GM12878 (cell line): ENCODE data around the gene LILRB3. TPM values are rescaled to one million over a fixed set of nuclear protein-coding genes. Genes with fewer than 3 reads are reported as not detected.

Experiments used
- ATAC-seq: fragments of 200-7000 bp; cut with Tn5 transposase; 3 replicates; pipeline ENCODE4 v1.9.1; 2020; ENCODE audit warnings: mild to moderate bottlenecking, moderate library complexity
- BruUV-seq: library from RNA; stranded (reverse); fragments of 400-500 nt; replicated peaks from 2 replicates; lab custom pipeline; 2021; lab: Mats Ljungman, UMichigan
- CTCF ChIA-PET: fragments of 300-600 bp; sonication (Branson Sonifier 250); formaldehyde crosslinking; extraction: SDS; loops from one replicate; lab custom pipeline; 2021; ENCODE audit warnings: inconsistent platforms; lab: Yijun Ruan, JAX
- POLR2A ChIA-PET: fragments of 350-600 bp; formaldehyde crosslinking; extraction: SDS; loops from one replicate; lab custom pipeline; 2021; ENCODE audit warnings: inconsistent platforms; lab: Charles Lee
- RAD21 ChIA-PET: fragments of 300-600 bp; sonication (Branson Sonifier 250); formaldehyde crosslinking; loops from one replicate; lab custom pipeline; 2023; ENCODE audit warnings: antibody characterized with exemption; ENCODE audit not compliant: unreplicated experiment; lab: Charles Lee
- SMC1A ChIA-PET: fragments of 300-600 bp; sonication (Branson Sonifier 250); formaldehyde crosslinking; loops from one replicate; lab custom pipeline; 2023; ENCODE audit not compliant: unreplicated experiment, uncharacterized antibody; lab: Charles Lee
- DNase-seq: peaks from one replicate; pipeline ENCODE4 v3.0.0-alpha.2; 2011; ENCODE audit warnings: low read depth, low spot score
- FAIRE-seq: peaks from 3 replicates; lab custom pipeline; 2011; peaks lifted over from hg19 to GRCh38; lab: Jason Lieb, UNC
- H2AFZ ChIP-seq: 2 replicates; pipeline ENCODE4 v1.6.0; 2011; ENCODE audit warnings: low read depth, low read length, control low read depth; ENCODE audit not compliant: control insufficient read depth
- H3K27ac ChIP-seq: 2 replicates; pipeline ENCODE4 v1.5.1; 2011; ENCODE audit warnings: control low read depth; ENCODE audit not compliant: control insufficient read depth, insufficient read depth
- H3K27me3 ChIP-seq, 2 experiments: replicated peaks in 1 of 2; 2 replicates each; pipeline versions ENCODE4 v1.6.0 to v1.6.1; 2011; ENCODE audit warnings: low read length in 1 of 2; ENCODE audit not compliant: control insufficient read depth in 2 of 2, insufficient read depth in 2 of 2
- H3K36me3 ChIP-seq, 2 experiments: 2 replicates each; pipeline ENCODE4 v1.5.1; 2011; ENCODE audit warnings: low read length in 1 of 2; ENCODE audit not compliant: control insufficient read depth in 2 of 2, insufficient read depth in 2 of 2
- H3K4me1 ChIP-seq: 2 replicates; pipeline ENCODE4 v1.6.1; 2011; ENCODE audit warnings: mild to moderate bottlenecking, low read length, moderate library complexity, mixed read lengths; ENCODE audit not compliant: control insufficient read depth, insufficient read depth
- H3K4me2 ChIP-seq: 2 replicates; pipeline ENCODE4 v1.6.0; 2011; ENCODE audit warnings: control low read depth; ENCODE audit not compliant: control insufficient read depth, insufficient read depth
- H3K4me3 ChIP-seq: fragments of 200-600 bp; sonication (generic); 2 replicates; pipeline ENCODE4 v1.5.1; 2016
- H3K79me2 ChIP-seq: 2 replicates; pipeline ENCODE4 v1.6.0; 2011; ENCODE audit warnings: low read length; ENCODE audit not compliant: control insufficient read depth, insufficient read depth
- H3K9ac ChIP-seq: 2 replicates; pipeline ENCODE4 v1.8.0; 2011; ENCODE audit warnings: low read length, control low read depth, mixed read lengths; ENCODE audit not compliant: control insufficient read depth, insufficient read depth
- H3K9me3 ChIP-seq: replicated peaks from 3 replicates; pipeline ENCODE4 v1.5.1; 2011; ENCODE audit warnings: mild to moderate bottlenecking, low read length; ENCODE audit not compliant: control insufficient read depth, insufficient read depth
- H4K20me1 ChIP-seq: 2 replicates; pipeline ENCODE4 v1.6.0; 2011; ENCODE audit not compliant: control insufficient read depth, insufficient read depth
- ATF7 ChIP-seq: fragments of 450-650 bp; IDR thresholded peaks from 2 replicates; pipeline ENCODE4 v1.6.1; 2016; ENCODE audit warnings: low read depth, mild to moderate bottlenecking
- BHLHE40 ChIP-seq, 2 experiments: fragments of 450-650 bp in 1 of 2; IDR thresholded peaks; 2 replicates each; pipeline ENCODE4 v1.6.1; 2011 to 2017; ENCODE audit warnings: low read depth in 2 of 2, borderline replicate concordance in 1 of 2, improper control_type of control experiment in 1 of 2, low read length in 1 of 2, mild to moderate bottlenecking in 1 of 2
- BMI1 ChIP-seq: fragments of 450-650 bp; IDR thresholded peaks from 2 replicates; pipeline ENCODE4 v1.6.1; 2016; ENCODE audit warnings: mild to moderate bottlenecking, moderate library complexity, borderline replicate concordance
- FOXK2 ChIP-seq: fragments of 450-650 bp; IDR thresholded peaks from 2 replicates; pipeline ENCODE4 v1.6.1; 2017; ENCODE audit warnings: mild to moderate bottlenecking, moderate library complexity
- HDAC6 ChIP-seq: fragments of 200-600 bp; sonication (generic); IDR thresholded peaks from one replicate; pipeline ENCODE4 v1.8.0; 2017; ENCODE audit warnings: antibody characterized with exemption; ENCODE audit not compliant: unreplicated experiment
- IKZF1 ChIP-seq: fragments of 450-650 bp; conservative IDR thresholded peaks from 2 replicates; pipeline ENCODE4 v1.6.1; 2017; ENCODE audit warnings: antibody characterized with exemption, mild to moderate bottlenecking
- JUNB ChIP-seq: IDR thresholded peaks from 2 replicates; pipeline ENCODE4 v1.6.1; 2016; ENCODE audit warnings: antibody characterized with exemption, mild to moderate bottlenecking
- KDM1A ChIP-seq: fragments of 200-600 bp; sonication (generic); IDR thresholded peaks from 2 replicates; pipeline ENCODE4 v1.6.1; 2016; ENCODE audit warnings: borderline replicate concordance
- LARP7 ChIP-seq: fragments of 450-650 bp; IDR thresholded peaks from 2 replicates; pipeline ENCODE4 v1.6.1; 2017; ENCODE audit warnings: mild to moderate bottlenecking
- MTA3 ChIP-seq: IDR thresholded peaks from 2 replicates; pipeline ENCODE4 v1.6.1; 2012; ENCODE audit warnings: low read length, inconsistent platforms, borderline replicate concordance
- MXI1 ChIP-seq: fragments of 150-350 bp; IDR thresholded peaks from 2 replicates; pipeline ENCODE4 v1.6.1; 2011; ENCODE audit warnings: low read depth, mild to moderate bottlenecking, inconsistent platforms, low read length, improper control_type of control experiment
- NRF1 ChIP-seq: conservative IDR thresholded peaks from 2 replicates; pipeline ENCODE4 v1.6.1; 2011; ENCODE audit warnings: mild to moderate bottlenecking, low read depth, low read length, improper control_type of control experiment
- POU2F2 ChIP-seq: IDR thresholded peaks from 3 replicates; pipeline ENCODE4 v1.6.1; 2011; ENCODE audit warnings: low read depth, mild to moderate bottlenecking, low read length, borderline replicate concordance
- RFX5 ChIP-seq: IDR thresholded peaks from 2 replicates; pipeline ENCODE4 v1.6.1; 2011; ENCODE audit warnings: low read depth, low read length, improper control_type of control experiment
- SREBF1 ChIP-seq: IDR thresholded peaks from 2 replicates; pipeline ENCODE4 v1.6.1; 2012; ENCODE audit warnings: mild to moderate bottlenecking, low read length
- WRNIP1 ChIP-seq: IDR thresholded peaks from 2 replicates; pipeline ENCODE4 v1.6.1; 2011; ENCODE audit warnings: low read depth, low read length, improper control_type of control experiment, borderline replicate concordance
- WGBS: methylation state at CpG from one replicate; pipeline ENCODE4 v1.1.6; 2016; ENCODE audit warnings: low lambda C conversion rate; ENCODE audit not compliant: insufficient replicate concordance, insufficient coverage; ENCODE audit errors: missing lambda C conversion rate; 5-methylcytosine and 5-hydroxymethylcytosine counted together
- in situ Hi-C: fragments of 300-500 bp; cut with MboI; formaldehyde crosslinking; loops from 9 replicates; pipeline ENCODE4 v1.14.3; 2018; ENCODE audit warnings: mixed read lengths
- intact Hi-C: fragments of 100-400 bp; cut with micrococcal nuclease; formaldehyde crosslinking; loops from one replicate; pipeline ENCODE4 v1.14.2; 2022; ENCODE audit not compliant: unreplicated experiment
- polyA plus RNA-seq, 11 experiments: library from polyadenylated mRNA; depleted of rRNA in 4 of 11; unstranded in 6 of 11; stranded (reverse) in 5 of 11; fragments of >200 nt; fragmentation: Nextera tagmentation in 4 of 11; fragmentation: Illumina TruSeq in 1 of 11; extraction: Ambion mirVana in 4 of 11; extraction: Trizol in 1 of 11; gene quantifications; 1 replicate in 1 of 11; 2 replicates in 10 of 11; pipeline versions ENCODE4 v1.2.1 to v1.2.3, GENCODE V29; 2011 to 2016; ENCODE audit warnings: inconsistent platforms in 2 of 11, missing spikeins in 2 of 11, low read depth in 1 of 11
- total RNA-seq, 4 experiments: library from RNA; depleted of rRNA in 3 of 4; stranded (reverse); fragments of >200 nt in 3 of 4; fragmentation: Illumina TruSeq in 1 of 4; extraction: Trizol in 1 of 4; gene quantifications; 2 replicates each; pipeline versions ENCODE4 v1.2.1 to v1.2.3, GENCODE V29; 2013 to 2021
- TF ChIP-seq, protein P1 (sequence below): fragments of 450-650 bp; IDR thresholded peaks from 2 replicates; pipeline ENCODE4 v1.6.1; 2017; ENCODE audit warnings: mild to moderate bottlenecking
- TF ChIP-seq, protein P2 (sequence below): IDR thresholded peaks from 2 replicates; pipeline ENCODE4 v1.6.1; 2012; ENCODE audit warnings: low read depth, low read length, improper control_type of control experiment
- TF ChIP-seq, protein P3 (sequence below): fragments of 450-650 bp; IDR thresholded peaks from 2 replicates; pipeline ENCODE4 v1.6.1; 2016; ENCODE audit warnings: mild to moderate bottlenecking
- TF ChIP-seq, protein P4 (sequence below): fragments of 450-650 bp; IDR thresholded peaks from 2 replicates; pipeline ENCODE4 v1.6.1; 2017; ENCODE audit warnings: borderline replicate concordance

LILRB3 gene
- total and polyA plus RNA-seq, 10 of the 15 experiments (the other 5 are each of a cell fraction or from before 2014, with no cell fraction given): 0.04 to 1.1 (median 0.18) TPM; not detected in 1

DNA sequence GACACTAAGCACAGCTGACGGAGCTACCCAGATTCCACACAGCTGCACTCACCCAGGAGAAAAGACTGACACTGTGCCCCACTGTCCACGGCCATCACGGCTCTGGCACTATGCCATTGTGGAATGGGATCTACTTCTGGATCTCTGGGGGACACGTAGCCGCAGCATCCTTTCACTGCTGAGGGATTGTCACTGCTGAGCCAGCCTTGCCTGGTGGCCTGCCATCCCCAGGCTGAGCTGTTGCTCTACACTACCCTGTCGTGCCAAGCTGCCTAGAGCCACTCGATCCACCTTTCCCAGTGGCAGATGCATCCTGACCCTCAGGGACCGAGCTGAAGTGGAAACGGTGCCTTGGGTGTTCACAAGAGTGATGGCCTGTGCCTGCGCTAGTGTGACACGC lies 39.3 kb upstream of the LILRB3 start:
- Histone ChIP-seq H3K27me3 (0 out of 4 replicates have a peak, but pooled peaks cover 0 to under 1% of the 10 kb centered on the region in 2 experiments), H4K20me1 (no peaks in the 10 kb centered on the region), H3K4me1 (no peaks in the 10 kb centered on the region), H3K4me3 (no peak overlapping the region), H3K27ac (no peak overlapping the region), H3K36me3 (no peaks in the 10 kb centered on the region), H3K79me2 (no peaks in the 10 kb centered on the region), H3K9me3 (no peaks in the 10 kb centered on the region), H2AFZ (no peak overlapping the region), H3K9ac (no peak overlapping the region), H3K4me2 (no peak overlapping the region)
- no peak for ATAC-seq
- intact Hi-C loops: no loop called here
- BruUV-seq: no TSS peak
- no peak for DNase-seq
- ChIA-PET RAD21 (no interaction called here), POLR2A (no interaction called here), SMC1A (no interaction called here), CTCF (no interaction called here)
- in situ Hi-C loops: no loop called here
- no peak for TF ChIP-seq BHLHE40 (IDR thresholded peaks at IDR 0.05; ENCODE audit: borderline replicate concordance in 1 of 2, low read depth in 2 of 2, low read length in 1 of 2)
- TF ChIP-seq HDAC6: no peak
- TF ChIP-seq JUNB: no peak
- TF ChIP-seq, protein P1, sequence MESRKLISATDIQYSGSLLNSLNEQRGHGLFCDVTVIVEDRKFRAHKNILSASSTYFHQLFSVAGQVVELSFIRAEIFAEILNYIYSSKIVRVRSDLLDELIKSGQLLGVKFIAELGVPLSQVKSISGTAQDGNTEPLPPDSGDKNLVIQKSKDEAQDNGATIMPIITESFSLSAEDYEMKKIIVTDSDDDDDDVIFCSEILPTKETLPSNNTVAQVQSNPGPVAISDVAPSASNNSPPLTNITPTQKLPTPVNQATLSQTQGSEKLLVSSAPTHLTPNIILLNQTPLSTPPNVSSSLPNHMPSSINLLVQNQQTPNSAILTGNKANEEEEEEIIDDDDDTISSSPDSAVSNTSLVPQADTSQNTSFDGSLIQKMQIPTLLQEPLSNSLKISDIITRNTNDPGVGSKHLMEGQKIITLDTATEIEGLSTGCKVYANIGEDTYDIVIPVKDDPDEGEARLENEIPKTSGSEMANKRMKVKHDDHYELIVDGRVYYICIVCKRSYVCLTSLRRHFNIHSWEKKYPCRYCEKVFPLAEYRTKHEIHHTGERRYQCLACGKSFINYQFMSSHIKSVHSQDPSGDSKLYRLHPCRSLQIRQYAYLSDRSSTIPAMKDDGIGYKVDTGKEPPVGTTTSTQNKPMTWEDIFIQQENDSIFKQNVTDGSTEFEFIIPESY: no peak
- no peak for TF ChIP-seq POU2F2
- no peak for TF ChIP-seq MXI1
- TF ChIP-seq LARP7: no peak
- TF ChIP-seq MTA3: no peak
- TF ChIP-seq RFX5: no peak
- no peak for TF ChIP-seq FOXK2
- TF ChIP-seq, protein P2, sequence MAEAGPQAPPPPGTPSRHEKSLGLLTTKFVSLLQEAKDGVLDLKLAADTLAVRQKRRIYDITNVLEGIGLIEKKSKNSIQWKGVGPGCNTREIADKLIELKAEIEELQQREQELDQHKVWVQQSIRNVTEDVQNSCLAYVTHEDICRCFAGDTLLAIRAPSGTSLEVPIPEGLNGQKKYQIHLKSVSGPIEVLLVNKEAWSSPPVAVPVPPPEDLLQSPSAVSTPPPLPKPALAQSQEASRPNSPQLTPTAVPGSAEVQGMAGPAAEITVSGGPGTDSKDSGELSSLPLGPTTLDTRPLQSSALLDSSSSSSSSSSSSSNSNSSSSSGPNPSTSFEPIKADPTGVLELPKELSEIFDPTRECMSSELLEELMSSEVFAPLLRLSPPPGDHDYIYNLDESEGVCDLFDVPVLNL: no peak
- TF ChIP-seq, protein P3, sequence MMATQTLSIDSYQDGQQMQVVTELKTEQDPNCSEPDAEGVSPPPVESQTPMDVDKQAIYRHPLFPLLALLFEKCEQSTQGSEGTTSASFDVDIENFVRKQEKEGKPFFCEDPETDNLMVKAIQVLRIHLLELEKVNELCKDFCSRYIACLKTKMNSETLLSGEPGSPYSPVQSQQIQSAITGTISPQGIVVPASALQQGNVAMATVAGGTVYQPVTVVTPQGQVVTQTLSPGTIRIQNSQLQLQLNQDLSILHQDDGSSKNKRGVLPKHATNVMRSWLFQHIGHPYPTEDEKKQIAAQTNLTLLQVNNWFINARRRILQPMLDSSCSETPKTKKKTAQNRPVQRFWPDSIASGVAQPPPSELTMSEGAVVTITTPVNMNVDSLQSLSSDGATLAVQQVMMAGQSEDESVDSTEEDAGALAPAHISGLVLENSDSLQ: no peak
- TF ChIP-seq WRNIP1: no peak
- no peak for TF ChIP-seq SREBF1
- TF ChIP-seq KDM1A: no peak
- TF ChIP-seq NRF1: no peak
- TF ChIP-seq IKZF1: no peak
- TF ChIP-seq BMI1: no peak
- no peak for TF ChIP-seq ATF7
- TF ChIP-seq, protein P4, sequence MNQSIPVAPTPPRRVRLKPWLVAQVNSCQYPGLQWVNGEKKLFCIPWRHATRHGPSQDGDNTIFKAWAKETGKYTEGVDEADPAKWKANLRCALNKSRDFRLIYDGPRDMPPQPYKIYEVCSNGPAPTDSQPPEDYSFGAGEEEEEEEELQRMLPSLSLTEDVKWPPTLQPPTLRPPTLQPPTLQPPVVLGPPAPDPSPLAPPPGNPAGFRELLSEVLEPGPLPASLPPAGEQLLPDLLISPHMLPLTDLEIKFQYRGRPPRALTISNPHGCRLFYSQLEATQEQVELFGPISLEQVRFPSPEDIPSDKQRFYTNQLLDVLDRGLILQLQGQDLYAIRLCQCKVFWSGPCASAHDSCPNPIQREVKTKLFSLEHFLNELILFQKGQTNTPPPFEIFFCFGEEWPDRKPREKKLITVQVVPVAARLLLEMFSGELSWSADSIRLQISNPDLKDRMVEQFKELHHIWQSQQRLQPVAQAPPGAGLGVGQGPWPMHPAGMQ: no peak
- WGBS: 37% methylated on average over 11 of the region's 11 CpGs
- no peak for FAIRE-seq
